Stimulated activated CD4-positive, alpha-beta T cell treated with anti-CD3 and anti-CD28 coated beads, Interleukin-12 subunit alpha, Interleukin-12 subunit beta, amount 100 ng/mL, for 24 hours (primary cell): ENCODE results near the gene SMARCA2.

ENCODE experiments used
- DNase-seq, 2 experiments: peaks; one replicate each; pipeline ENCODE4 v3.0.0-alpha.2; 2020; ENCODE audit warnings: low read depth in 2 of 2

Gene SMARCA2

GRCh38 chr9:2210201-2210600 lies 195.1 kb downstream of the SMARCA2 start:
- DNase-seq, result no peak

- no peak for DNase-seq
Observed at GRCh38 chr9:2213830-2214468, 198.8 kb downstream of the SMARCA2 start.

- DNase-seq, result no peak
Observed at GRCh38 chr9:2214707-2215106, 199.6 kb downstream of the SMARCA2 start.

- DNase-seq, result no peak
Observed at GRCh38 chr9:2215921-2216441, 200.8 kb downstream of the SMARCA2 start.

- no peak for DNase-seq
Observed at GRCh38 chr9:2216591-2216990, 201.4 kb downstream of the SMARCA2 start.

- no peak for DNase-seq
Observed at GRCh38 chr9:2217540-2217939, 202.4 kb downstream of the SMARCA2 start.

GRCh38 chr9:2220036-2220435 lies 204.9 kb downstream of the SMARCA2 start:
- no peak for DNase-seq

GRCh38 chr9:2227144-2227867 lies 212.2 kb downstream of the SMARCA2 start:
- no peak for DNase-seq

- DNase-seq, result peak in 1 of 2 experiments; percentile 4
Observed at GRCh38 chr9:2228132-2228531, 213.0 kb downstream of the SMARCA2 start.

GRCh38 chr9:2228641-2229040 lies 213.5 kb downstream of the SMARCA2 start:
- no peak for DNase-seq

GRCh38 chr9:2229109-2229721 lies 214.1 kb downstream of the SMARCA2 start:
- DNase-seq, result no peak

- DNase-seq, result no peak
Observed at GRCh38 chr9:2230362-2230761, 215.2 kb downstream of the SMARCA2 start.

- DNase-seq, result no peak
Observed at GRCh38 chr9:2231101-2231500, 216.0 kb downstream of the SMARCA2 start.

- DNase-seq, result no peak
Observed at GRCh38 chr9:2231829-2232228, 216.7 kb downstream of the SMARCA2 start.

- no peak for DNase-seq
Observed at GRCh38 chr9:2233274-2233673, 218.1 kb downstream of the SMARCA2 start.

GRCh38 chr9:2234371-2234893 lies 219.3 kb downstream of the SMARCA2 start:
- no peak for DNase-seq

GRCh38 chr9:2235623-2236022 lies 220.5 kb downstream of the SMARCA2 start:
- DNase-seq, result no peak

GRCh38 chr9:2236850-2237249 lies 221.7 kb downstream of the SMARCA2 start:
- DNase-seq, result no peak

- DNase-seq, result no peak
Observed at GRCh38 chr9:2241461-2241835, 226.3 kb downstream of the SMARCA2 start.

GRCh38 chr9:2241836-2242741 lies 226.9 kb downstream of the SMARCA2 start:
- DNase-seq, result peak; percentile 47 to 55

GRCh38 chr9:2242831-2243330 lies 227.7 kb downstream of the SMARCA2 start:
- no peak for DNase-seq
